H1 (cell line): ENCODE measurements around the gene PELO.

Experiments used
- CEBPB ChIP-seq: IDR thresholded peaks from 2 replicates; pipeline ENCODE4 v1.6.1; 2012; ENCODE audit warnings: low read depth, low read length
- EZH2 ChIP-seq: fragments of 200-600 bp; sonication (generic); IDR thresholded peaks from 2 replicates; pipeline ENCODE4 v1.7.1; 2012; ENCODE audit warnings: low read depth, mild to moderate bottlenecking, moderate library complexity, low read length, inconsistent platforms; ENCODE audit not compliant: severe bottlenecking
- POLR2A ChIP-seq, 2 experiments: IDR thresholded peaks; 1 replicate in 1 of 2; 2 replicates in 1 of 2; pipeline ENCODE4 v1.6.1; 2011; ENCODE audit warnings: low read depth in 2 of 2, low read length in 2 of 2, mild to moderate bottlenecking in 2 of 2; ENCODE audit errors: control extremely low read depth in 1 of 2
- RXRA ChIP-seq: IDR thresholded peaks from 2 replicates; pipeline ENCODE4 v1.6.1; 2011; ENCODE audit warnings: low read depth, mild to moderate bottlenecking, low read length, moderate library complexity; ENCODE audit not compliant: insufficient read depth
- TBP ChIP-seq: IDR thresholded peaks from 2 replicates; pipeline ENCODE4 v1.6.1; 2011; ENCODE audit warnings: low read depth, low read length, improper control_type of control experiment
- USF2 ChIP-seq: IDR thresholded peaks from 2 replicates; pipeline ENCODE4 v1.6.1; 2011; ENCODE audit warnings: low read length, improper control_type of control experiment
- YY1 ChIP-seq: IDR thresholded peaks from 2 replicates; pipeline ENCODE4 v1.6.1; 2011; ENCODE audit warnings: low read depth, mild to moderate bottlenecking, low read length
- TF ChIP-seq, protein P1 (sequence below), 3 experiments: IDR thresholded peaks; 1 replicate in 2 of 3; 2 replicates in 1 of 3; pipeline versions ENCODE4 v1.5.1 to v1.6.1; 2011; ENCODE audit warnings: low read length in 3 of 3, mild to moderate bottlenecking in 3 of 3, inconsistent platforms in 2 of 3, low read depth in 1 of 3, moderate library complexity in 1 of 3; ENCODE audit not compliant: insufficient read depth in 1 of 3; ENCODE audit errors: control extremely low read depth in 1 of 3

DNA sequence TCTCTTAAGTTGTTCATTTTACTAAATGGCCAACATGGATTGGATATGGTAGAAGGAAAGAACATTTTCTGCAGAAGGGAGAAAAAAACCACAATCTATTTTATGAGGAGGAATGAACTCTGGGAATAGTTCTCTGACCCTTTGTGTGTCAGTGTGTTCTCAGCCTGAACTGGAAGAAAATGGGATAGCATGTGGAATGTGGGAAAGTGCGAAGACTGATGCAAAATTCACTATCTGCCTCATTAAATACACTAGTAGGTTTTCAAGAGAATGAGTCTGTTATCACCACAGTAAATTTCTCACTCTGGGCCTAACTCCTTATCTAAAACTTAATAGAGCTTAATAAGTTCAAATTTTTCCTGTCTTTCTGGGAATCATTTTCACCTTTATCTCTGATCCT is 22.7 kb downstream of the PELO start:
- TF ChIP-seq CEBPB (no peak), RXRA (no peak), POLR2A (IDR thresholded peaks at IDR 0.05; ENCODE audit: control extremely low read depth in 1 of 2, low read depth in 2 of 2, low read length in 2 of 2) (no peak), USF2 (no peak), YY1 (no peak), TBP (no peak), EZH2 (no peak)
- TF ChIP-seq, protein P1, sequence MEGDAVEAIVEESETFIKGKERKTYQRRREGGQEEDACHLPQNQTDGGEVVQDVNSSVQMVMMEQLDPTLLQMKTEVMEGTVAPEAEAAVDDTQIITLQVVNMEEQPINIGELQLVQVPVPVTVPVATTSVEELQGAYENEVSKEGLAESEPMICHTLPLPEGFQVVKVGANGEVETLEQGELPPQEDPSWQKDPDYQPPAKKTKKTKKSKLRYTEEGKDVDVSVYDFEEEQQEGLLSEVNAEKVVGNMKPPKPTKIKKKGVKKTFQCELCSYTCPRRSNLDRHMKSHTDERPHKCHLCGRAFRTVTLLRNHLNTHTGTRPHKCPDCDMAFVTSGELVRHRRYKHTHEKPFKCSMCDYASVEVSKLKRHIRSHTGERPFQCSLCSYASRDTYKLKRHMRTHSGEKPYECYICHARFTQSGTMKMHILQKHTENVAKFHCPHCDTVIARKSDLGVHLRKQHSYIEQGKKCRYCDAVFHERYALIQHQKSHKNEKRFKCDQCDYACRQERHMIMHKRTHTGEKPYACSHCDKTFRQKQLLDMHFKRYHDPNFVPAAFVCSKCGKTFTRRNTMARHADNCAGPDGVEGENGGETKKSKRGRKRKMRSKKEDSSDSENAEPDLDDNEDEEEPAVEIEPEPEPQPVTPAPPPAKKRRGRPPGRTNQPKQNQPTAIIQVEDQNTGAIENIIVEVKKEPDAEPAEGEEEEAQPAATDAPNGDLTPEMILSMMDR (IDR thresholded peaks at IDR 0.05; ENCODE audit: control extremely low read depth in 1 of 3, insufficient read depth in 1 of 3, low read depth in 1 of 3, low read length in 3 of 3) = no peak
